Suppressor macrophage (primary cell): Measurements from ENCODE around the gene TRMT5.

Experiments used
- DNase-seq, 4 experiments: peaks; one replicate each; pipeline ENCODE4 v3.0.0-alpha.2; 2020 to 2022
- total RNA-seq, 17 experiments: gene quantifications; one replicate each; lab custom pipeline; 2026; ENCODE audit warnings: mixed read lengths in 6 of 17, inconsistent platforms in 3 of 17; lab: John Stamatoyannopoulos, UW

TRMT5 gene
- 5.0 to 42.6 (median 25.3) reads per million in 17 experiments for total RNA-seq

DNA sequence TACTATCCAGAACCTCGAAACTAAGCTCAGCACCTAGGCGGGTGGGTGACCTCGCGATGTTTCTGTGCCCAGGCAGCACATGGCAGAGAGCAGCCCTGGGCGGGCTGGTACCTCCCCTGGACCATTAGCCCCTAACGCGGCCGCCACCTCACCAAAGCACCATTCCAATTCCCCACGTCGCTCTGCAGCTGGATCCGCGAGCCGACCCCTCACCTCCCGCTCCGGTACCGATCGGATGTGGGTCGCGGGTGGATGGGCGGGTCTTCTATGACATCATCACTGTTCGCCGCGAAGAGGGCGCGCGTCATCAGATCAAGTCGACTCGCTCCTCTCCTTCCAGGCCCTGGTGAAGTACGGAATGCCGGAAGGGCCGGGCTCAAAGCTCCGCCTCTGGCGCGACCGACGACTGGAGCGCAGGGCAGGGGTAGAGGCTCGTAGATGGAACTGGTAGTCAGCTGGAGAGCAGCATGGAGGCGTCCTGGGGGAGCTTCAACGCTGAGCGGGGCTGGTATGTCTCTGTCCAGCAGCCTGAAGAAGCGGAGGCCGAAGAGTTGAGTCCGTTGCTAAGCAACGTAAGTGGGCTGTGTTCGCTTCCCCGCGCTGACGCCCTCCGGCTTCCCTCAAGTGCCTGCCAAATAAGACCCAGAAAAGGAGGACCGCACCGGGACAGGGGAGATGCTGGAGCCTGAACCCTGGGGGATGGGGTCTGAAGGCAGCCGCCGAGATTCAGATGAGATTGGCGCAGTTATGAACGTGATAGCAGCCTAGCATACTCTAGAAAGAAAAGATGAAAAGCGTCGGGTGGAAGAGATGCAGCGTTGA is at the start of gene TRMT5, which contains the start of gene SLC38A6:
Gene TRMT5 (minus strand): TSS at position 269 of the 822 bp plus-strand sequence. CDS start 106 bp downstream, at position 163.
Gene SLC38A6 (plus strand): TSS at position 435 of the 822 bp plus-strand sequence. CDS start 33 bp downstream, at position 468.
- peak; percentile 93 to 97 (median 96) for DNase-seq

- peak in 3 of 4 experiments; percentile 19 to 40 (median 39) for DNase-seq
These were observed 45.6 kb upstream of the TRMT5 start for GRCh38 chr14:61026526-61026925.

GRCh38 chr14:61025251-61026223 is 44.7 kb upstream of the TRMT5 start:
- DNase-seq = peak; percentile 73 to 85 (median 77)

- DNase-seq = no peak
These were observed 38.7 kb upstream of the TRMT5 start for GRCh38 chr14:61019537-61019936.

DNA sequence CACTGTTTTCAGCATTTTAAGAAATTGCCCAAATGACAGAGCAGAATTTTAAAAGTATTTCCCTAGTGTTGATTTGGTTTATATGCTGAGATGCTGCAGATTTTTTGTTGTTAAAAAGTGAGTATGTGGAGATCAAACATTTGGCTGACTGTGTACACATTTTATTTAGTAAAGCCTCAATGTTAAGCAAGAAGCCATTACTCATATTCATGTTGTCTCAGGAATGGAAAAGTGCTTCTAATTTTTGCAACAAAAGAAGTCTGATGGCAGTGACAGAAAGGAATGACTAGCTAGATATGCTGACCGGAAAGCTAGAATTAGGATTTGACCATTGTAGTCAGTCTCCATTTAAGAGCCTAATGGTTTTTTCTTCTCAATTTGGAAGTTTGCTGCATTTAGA is 22.7 kb upstream of the TRMT5 start:
- peak in 3 of 4 experiments; percentile 25 to 70 (median 59) for DNase-seq

GRCh38 chr14:60999536-60999935 is 18.7 kb upstream of the TRMT5 start:
- DNase-seq = no peak

GRCh38 chr14:60998617-60999016 is 17.7 kb upstream of the TRMT5 start:
- DNase-seq = no peak

- DNase-seq = peak; percentile 77 to 94 (median 87)
These were observed 8.7 kb upstream of the TRMT5 start for GRCh38 chr14:60989599-60989998.

GRCh38 chr14:60986500-60986899 is 5.6 kb upstream of the TRMT5 start:
- DNase-seq = no peak

GRCh38 chr14:60984196-60984595 is 3.3 kb upstream of the TRMT5 start:
- DNase-seq = peak in 3 of 4 experiments; percentile 4 to 86 (median 82)

DNA sequence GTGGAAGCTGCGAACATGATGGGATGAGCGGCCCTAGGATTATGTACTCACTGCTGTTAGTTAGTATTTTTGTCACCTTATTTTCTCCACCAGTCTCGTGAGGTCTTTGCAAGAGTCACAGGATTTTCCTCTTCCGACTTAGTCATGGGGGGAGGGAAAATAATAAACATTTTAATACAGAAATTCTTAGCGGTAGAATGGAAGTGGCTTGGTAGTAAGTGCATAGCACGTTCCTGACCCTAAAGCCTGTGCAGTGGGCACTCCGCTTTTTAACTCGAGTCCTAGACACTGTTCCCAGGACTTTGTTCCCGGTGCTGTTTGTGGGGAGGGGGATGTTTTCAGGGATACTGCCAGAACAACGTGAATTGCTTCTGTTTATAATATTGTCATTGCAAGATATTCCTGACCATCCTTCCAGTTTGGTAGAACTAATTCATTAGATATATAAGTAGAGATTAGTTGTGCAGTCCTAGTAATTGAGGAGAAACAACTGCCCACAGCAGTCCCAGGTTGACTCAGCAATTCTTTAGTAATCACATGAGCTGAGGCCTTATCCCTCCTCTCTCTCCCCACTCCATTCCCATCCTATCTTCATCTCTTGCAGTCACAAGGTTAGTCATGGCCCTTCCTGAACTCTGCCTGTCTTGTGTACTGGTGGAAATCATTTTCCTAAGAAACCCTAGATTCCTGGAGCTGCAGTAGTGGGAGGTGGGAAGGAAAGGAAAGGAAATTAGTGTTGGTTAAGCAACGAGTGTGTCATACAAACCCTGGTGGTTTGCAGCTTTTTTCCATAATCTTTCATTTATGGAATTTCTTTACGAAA is 965 bp upstream of the TRMT5 start:
- peak; percentile 58 to 89 (median 80) for DNase-seq

DNA sequence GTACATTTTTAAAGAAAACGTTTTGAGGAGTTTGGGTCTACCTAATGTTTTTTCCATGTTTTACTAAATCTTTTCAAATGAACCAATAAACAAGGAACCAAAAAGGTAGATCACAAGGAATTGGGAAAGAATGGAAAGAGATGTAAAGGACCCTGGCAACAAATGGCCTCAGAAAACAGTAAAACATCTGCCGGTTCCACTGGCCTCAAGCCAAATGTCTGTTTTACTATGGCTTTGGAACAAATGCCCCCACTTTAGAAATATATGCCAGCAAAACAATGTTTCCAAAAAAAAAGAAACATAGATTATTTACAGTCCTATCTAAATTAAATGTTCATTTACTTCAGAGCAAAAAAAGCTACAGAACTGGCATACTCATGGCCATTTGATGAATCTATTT is 3.0 kb downstream of the TRMT5 start:
- DNase-seq = no peak

GRCh38 chr14:60975551-60975950 is 5.3 kb downstream of the TRMT5 start:
- DNase-seq = no peak

DNA sequence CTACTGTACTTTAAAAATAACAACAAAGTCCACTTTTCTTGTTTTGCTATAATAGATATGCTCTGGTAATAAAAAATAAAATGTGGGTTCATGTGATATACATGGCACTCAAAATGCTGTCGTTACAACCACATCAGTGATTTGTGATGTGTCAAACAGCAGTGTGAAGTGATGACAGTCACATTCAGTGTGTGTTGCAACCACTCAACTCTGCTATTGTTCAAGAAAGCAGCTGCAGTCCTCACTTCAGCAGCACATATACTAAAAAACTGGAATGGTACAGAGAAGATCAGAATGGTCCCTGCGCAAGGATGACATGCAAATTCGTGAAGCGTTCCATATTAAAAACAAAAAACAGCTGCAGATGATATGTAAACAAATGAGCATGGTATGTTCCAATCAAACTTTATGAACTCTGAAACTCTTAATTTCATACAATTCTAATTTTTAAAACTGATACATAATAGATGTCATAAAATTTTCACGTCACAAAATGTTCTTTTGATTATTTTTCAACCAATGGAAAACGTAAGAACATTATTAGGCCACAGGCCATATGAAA is 6.7 kb downstream of the TRMT5 start:
- DNase-seq = no peak

DNA sequence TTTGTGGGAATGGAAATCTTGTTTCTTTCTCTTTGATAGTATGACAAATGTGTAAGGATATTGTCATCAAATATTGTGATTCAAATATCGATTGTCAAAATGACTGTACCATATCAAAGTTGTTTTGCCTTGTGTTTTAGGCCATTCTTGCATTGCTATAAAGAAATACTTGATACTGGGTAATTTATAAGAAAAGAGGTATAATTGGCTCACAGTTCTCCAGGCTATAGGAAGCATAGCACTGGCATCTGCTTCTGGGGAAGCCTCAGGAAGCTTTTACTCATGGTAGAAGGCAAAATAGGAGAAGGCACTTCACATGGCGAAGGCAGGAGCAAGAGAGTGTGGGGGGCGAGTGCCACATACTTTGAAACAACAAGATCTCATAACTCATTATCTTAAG is 7.8 kb downstream of the TRMT5 start:
- no peak for DNase-seq

DNA sequence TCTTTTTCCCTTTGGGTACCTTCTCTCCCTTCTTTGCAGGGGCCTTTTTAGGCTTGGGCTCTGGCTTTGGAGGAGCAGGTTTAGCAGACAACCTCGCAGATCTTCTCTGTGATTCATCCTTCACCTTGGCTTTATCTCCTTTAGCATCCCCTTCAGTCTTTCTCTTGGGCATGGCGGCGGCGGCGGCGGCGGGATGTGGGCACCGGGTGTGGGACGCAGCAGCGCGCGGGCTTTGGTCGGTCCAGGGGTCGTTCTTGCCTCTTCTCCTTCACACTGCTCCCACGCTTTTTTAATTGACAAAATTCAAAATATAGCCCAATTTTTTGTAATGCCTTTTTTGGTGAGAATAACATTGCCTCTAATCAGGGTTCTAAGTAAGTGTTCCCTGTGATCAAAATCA is 8.6 kb downstream of the TRMT5 start:
- no peak for DNase-seq

- DNase-seq = no peak
These were observed 9.6 kb downstream of the TRMT5 start for GRCh38 chr14:60971271-60971670.

- DNase-seq = no peak
These were observed 10.7 kb downstream of the TRMT5 start for GRCh38 chr14:60970146-60970545.

- DNase-seq = no peak
These were observed 12.2 kb downstream of the TRMT5 start for GRCh38 chr14:60968671-60969070.

DNA sequence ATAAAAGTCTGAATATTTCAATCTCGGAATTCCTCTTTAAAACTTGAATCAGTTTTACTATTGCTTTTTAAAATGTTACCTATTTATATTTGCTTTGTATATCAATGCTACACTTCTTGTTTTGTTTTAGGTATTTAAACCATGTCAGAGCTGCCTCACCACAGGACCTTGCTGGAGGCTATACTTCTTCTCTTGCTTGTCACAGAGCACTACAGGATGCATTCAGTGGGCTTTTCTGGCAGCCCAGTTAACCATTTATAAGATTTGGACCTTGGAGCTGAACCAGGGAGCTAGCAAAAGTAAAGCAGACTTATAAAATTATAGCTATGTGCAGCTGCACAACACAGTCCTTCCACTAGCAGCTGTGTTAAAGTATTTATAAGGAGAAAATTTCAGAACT is 12.8 kb downstream of the TRMT5 start:
- DNase-seq = no peak

GRCh38 chr14:60965402-60965801 is 15.5 kb downstream of the TRMT5 start:
- no peak for DNase-seq

GRCh38 chr14:60964904-60965303 is 16.0 kb downstream of the TRMT5 start:
- DNase-seq = no peak
